ENCODE results near the gene EMC8.

EMC8 gene

DNA sequence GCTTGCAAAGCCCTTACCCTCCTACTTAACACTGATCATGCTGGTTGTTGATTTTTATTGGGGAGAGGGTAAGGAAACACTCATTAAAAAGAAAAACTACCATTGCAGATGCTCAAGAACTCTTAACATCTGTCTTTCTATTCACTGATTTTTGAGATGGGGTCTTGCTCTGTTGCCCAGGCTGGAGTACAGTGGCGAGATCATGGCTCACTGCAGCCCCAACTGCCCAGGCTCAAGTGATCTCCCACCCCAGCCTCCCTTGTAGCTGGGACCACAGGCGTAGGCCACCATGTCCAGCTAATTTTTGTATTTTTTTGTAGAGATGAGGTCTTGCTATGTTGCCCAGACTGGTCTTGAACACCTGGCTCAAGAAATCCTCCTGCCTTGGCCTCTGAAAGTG, 14.5 kb downstream of the EMC8 start:
- DNase-seq (ENCODE audit: low read depth in 2 of 2) = no peak

DNA sequence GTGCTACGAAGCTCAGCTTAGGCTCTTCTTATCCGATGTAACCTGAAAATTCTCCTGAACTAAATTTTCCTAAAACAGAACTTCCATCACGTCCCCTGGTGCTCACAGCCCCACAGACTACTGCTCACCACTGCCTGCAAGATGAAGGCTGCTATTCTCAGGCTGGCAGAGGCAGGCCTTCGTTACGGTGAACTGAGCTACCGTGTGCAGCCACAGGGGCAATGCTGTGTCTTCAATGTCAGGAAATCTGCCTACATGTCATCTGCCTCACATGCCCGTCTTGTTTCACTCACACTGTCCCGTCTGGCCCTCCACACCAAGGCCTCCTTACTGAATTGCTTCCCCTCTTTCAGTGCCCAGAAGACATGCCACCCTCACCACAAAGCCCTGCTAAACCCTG, 15.9 kb downstream of the EMC8 start:
- no peak for DNase-seq (ENCODE audit: low read depth in 2 of 2)

DNA sequence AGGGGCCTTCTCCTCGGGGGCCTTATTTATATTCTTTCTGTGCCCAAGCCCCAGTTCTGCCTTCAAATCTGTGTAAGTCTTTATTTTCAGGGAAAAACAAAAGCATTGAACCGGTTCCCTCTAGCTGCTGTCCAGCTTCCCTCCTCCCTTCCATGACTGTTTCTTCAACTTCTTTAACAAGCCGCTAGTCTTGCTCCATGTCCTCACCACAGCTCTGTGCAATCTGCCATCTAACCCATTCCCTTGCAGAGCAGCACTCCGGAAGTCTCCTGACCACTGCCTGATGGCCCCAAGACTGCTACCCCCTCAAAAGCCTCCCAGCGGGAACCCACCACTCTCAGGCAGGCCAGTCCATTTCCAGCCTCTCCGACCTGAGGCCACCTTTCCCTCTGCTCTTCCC, 16.9 kb downstream of the EMC8 start:
- no peak for DNase-seq (ENCODE audit: low read depth in 2 of 2)

DNA sequence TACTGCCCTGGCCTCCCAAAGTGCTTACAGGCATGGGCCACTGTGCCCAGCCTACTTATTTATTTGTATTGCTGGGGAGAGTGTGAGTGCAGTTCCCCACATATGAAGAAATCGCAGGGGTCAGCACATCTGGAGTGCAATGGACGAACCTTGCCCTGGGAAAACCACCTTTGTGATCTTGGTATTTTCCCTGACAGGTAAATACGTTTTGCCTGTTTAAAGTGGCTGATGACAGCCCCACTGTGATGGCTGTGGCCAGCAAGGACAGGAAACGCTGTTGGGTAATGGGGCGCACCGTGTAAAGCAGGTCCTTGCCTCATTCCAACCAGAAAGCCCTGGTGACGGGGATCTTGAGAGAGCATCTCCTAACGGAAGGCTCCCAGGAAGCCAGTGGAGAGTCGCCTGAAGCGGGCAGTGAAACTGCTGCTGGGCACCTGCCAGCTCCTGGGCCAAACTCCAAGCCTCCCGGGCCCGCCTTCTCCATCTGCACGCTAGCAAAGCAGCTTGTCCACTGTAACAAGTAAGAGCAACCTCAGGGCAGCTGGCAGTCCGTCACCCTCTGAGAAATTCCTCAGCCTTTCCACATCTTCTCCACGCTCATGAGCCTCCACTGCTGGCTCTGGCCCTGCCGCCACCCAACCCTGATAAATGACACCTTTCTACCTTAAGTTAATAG, 17.5 kb downstream of the EMC8 start:
- no peak for DNase-seq (ENCODE audit: low read depth in 2 of 2)

DNA sequence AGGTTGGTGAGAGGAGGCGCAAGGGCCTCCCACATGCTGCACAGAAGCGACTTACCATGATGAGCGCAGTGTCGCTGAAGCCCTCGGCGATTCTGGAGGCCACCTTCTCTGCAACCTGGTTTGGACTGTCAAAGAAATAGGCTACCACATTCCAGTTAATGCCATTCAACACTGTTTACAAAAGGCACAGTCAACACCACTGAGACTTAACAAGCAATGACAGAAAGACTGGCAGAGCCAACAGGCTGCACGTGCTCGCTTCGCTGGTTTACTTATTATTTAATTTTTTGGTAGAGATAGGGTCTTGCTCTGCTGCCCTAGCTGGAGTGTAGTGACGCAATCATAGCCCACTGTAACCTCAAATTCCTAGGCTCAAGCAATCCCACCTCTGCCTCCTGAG, 18.2 kb downstream of the EMC8 start:
- no peak for DNase-seq (ENCODE audit: low read depth in 2 of 2)

DNA sequence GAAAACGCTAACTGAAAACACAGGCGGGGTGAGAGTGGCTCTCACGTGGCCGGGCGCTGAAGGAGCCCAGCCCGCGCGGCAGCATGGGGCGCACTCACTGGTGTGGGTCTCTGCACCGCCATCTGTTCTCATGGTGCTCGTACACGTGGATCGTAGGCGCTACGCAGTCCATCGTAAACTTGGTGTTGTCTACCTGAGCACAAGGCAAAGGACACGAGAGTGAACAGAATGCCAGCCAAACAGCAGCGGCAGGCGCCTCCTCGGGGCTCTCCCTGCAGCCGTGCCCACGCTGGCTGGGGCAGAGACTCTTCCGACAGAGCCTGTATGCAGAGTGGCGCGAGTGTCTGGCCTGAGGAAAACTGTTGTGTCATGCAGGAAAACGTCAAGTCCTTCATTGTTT, 19.1 kb downstream of the EMC8 start:
- DNase-seq (ENCODE audit: low read depth in 2 of 2) = no peak

DNA sequence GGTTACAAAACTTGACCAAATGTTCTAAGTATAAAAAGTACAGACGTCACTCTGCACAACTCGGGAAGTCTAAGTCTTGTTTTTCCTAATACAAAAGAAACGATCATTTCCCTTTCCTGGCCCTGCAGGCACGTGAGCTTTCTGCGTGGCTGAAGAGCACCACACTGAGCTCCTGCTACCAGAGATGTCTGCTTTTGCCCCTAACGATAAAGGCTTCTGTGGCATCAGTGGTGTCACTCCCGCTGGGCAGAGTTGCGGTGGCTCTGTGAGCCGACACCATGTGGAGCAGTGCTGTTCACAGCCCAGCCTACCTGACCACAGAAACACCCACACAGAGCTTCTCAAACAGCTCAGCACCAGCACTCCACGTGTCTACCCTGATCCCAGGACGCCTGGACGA, 20.5 kb downstream of the EMC8 start:
- peak in 1 of 2 donors; percentile 52 for DNase-seq (ENCODE audit: low read depth in 2 of 2)

DNA sequence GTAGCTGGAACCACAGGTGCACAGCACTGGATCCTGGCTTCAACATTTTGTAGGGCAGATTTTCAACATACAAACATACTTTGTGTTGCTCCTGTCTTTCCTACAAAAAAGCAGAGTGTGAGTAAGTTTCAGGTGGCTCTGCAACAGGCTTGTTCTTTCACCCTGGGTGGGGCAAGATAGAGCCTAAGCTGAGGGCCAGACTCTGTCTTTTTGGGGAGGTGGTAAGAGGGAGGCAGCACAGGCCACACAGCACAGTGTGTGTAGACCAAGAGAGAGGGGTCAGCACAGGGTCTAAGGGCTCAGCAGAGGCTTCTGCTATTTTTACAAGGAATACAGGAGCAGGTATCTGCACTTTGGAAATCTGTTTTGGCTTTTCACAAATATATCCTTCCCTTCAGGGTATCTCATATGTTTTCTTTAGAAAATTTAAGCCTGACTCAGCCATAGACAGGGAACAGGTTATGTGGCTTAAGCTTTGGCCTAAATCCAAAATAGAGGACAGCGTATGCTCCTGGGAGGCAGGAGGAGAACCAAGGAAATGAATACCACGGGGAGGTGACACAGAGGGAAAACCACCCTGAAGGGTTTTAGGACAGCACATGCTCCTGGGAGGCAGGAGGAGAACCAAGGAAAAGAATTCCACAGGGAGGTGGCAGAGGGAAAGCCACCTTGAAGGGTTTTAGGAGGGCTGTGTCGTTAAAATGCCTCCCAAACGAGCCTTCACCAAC, 21.6 kb downstream of the EMC8 start:
- no peak for DNase-seq (ENCODE audit: low read depth in 2 of 2)

DNA sequence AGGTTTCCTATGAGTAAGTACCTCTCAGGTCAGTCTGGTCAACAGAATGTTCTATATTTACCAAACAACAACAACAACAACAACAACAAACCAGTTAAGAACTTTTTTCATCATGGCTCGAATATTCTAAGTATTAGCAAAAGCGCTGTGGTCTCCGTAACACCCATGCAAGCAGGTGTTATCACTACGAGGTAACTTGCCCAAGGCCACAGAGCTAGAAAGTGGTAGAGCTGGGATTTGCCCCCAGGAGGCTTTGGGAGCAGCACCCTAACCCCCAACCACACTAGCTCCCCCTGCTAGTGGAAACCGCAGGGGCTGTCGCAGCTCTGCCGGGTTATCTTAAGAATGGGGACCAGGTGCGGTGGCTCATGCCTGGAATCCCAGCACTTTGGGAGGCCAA, 24.5 kb downstream of the EMC8 start:
- no peak for DNase-seq (ENCODE audit: low read depth in 2 of 2)

DNA sequence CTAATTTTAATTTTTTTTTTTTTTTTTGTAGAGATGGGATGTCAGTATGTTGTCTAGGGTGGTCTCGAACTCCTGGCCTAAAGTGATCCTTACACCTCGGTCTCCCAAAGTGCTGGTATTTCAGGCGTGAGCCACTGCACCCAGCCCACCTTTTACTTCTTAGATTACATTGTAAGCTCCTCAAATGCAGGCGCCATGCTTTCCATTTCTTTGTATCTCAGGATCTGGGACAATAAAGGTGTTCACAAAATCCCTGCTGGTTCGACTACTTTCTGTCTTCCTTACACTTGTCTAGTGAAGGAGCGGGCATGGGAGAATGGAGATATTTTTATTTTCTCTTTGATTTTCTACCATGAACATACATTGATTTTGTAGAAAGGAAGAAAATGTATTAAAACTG, 25.2 kb downstream of the EMC8 start:
- no peak for DNase-seq (ENCODE audit: low read depth in 2 of 2)

DNA sequence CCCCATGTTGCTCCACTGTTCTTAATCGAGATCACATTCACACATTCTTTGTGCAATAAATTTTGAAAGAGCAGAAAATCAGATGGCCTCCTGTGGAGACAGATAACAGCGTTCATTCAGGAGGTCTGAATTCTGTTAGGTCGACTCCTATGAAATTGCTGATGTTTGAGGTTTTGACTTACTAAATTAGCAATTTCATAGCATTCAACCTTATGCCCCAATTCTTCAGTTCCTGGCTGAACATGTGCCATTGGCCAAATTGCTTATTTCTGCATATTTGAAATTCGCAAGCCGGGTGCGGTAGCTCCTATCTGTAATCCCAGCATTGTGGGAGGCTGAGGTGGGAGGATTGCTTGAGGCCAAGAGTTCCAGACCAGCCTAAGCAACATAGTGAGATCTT, 26.3 kb downstream of the EMC8 start:
- DNase-seq (ENCODE audit: low read depth in 2 of 2) = no peak

DNA sequence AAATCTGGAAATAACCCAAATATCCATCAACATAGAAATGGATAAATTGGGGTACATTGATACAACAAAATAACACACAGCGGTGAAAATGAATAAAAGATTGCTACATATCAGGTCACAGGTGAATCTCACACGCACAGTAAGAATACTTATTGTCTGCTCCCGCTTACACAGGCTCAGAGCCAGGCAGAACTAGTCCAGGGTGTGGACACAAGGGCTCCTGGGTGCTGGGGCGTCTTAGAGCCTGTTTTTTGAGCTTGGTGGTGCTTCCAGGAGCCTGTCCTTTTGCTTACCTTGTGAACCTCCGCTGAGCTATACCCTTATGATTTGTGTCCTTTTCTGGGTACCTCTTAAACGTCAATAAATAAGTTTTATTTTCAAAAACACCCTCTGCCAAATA, 28.6 kb downstream of the EMC8 start:
- DNase-seq (ENCODE audit: low read depth in 2 of 2) = no peak

DNA sequence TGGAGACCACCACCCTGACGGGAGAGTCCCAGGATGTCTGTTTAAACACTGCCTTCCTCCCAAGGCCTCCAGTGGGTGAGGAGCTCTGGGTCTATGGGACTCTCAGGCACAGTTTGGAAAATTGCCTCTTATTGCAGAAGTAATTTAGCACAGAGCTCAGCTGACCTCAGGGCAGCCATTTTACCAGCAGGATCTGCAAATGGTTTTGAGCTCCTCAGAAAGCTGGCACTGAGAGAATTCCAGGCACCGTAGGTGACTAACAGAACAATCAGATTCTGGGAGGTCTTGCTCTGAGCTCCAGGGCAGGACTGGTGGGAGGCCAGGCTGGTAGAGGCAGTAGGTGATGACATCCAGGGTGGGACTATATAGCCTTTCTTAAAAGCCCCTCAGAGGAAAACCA, 31.1 kb downstream of the EMC8 start:
- no peak for DNase-seq (ENCODE audit: low read depth in 2 of 2)

DNA sequence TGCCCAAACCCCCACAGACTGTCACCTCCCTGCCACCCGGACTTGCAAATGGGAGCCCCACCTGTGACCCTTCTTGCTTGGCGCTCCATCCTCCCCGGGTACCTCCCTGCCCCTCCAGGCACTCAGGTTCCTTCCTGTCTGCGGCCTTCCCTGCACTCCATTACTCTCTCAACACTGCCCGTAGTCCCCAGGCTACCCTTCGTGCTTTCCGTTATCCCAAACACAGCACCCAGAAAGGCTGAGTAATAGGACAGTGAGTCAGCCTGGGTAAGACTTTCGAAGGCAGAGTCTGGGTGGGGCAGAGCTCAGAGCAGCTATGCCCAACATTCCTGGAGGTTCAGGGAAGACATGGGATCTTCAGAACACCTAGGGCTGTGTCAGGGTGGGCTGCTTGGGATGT, 31.8 kb downstream of the EMC8 start:
- no peak for DNase-seq (ENCODE audit: low read depth in 2 of 2)

DNA sequence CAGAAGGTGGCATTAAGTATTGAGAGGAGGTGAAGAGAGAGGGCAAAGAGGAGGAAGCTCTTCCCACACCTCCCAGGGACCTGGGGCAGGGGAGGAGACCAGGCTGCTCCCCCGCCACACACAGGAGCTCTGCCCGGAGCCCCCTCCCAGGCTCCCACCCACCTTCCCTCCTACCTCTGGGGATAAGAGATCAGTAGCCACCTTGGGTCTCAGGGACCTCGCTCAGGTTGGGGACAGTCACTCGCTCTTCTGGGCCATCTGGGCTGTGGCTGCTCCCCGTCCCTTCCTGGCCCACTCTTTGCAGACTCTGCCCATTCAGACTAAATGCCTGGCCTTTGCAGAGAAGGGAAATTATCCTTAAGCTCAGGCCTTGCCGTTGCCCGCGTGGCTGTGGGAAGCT, 33.6 kb downstream of the EMC8 start:
- no peak for DNase-seq (ENCODE audit: low read depth in 2 of 2)

DNA sequence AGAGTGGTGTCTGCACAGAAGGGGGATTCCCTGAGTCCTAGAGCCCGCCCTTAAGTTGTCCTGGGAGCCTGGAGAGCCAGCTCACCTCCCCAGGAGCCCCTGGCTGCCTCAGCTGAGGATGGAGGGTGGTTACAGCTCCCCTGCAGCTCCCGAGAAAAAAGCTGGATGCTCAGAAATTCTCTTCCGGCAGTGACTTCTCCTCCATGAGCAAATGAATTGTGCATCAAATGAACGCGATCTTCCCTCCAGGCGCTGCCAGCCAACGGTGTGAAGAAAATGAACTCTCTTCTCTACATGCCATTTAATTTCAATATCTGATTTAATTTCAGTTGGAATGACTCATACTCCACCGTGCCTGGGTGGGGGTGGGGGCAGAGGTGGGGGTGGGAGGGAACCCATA, 34.1 kb downstream of the EMC8 start:
- DNase-seq (ENCODE audit: low read depth in 2 of 2) = no peak

DNA sequence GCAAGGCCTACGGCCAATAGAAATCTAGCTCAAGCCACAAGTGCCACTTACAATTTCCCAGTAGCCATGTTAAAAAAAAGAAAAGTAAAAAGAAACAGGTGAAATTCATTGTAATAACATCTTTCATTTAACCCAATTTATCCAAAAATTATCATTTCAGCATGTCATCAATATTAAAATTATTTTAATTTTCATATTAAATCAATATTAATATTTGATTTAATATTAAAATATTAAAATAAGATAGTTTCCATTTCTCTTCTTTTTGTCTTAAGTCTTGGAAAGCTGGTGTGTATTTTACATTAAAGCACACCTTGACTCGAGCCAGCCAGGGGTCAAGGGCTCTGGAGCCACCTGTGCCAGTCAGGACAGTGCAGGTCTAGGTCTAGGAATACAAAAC, 35.7 kb downstream of the EMC8 start:
- DNase-seq (ENCODE audit: low read depth in 2 of 2) = no peak

DNA sequence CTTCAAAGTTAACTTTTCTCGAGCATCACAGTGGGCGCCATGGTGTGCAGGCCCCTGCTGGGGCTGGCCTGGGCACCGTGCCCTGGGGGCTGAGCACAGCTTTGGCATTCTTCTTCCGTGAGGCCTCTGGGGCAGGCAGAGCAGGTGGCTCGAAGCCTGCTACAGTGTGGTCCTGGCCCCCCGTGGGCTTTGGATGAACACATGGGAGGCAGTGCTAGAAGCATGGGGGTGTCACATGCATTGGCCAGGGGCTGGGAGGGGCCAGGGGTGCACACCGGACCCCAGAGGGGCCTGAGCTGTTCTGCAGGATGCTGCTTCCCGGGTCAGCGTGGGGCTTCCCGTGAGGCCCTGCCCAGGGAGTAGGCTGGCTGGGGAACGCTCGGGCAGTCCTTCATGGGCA, 36.4 kb downstream of the EMC8 start:
- no peak for DNase-seq (ENCODE audit: low read depth in 2 of 2)

DNA sequence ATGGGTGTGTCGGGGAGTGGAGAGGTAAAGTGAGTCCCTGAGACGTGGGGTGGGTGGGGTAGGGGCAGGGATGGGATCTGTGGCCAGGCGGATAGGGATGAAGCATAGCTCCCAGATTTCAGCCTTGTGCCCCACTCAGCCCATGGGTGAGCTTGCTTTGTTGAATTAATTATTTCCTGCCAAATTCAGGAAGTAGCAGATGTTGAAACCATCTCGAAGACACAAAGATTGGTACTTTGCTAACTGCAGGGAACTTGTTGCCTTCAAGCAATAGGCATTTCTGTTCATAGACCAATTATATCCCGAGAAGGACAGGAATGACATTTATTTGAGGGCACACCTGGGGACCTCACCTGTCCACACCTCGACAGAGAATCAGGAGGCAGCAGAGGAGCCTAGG, 37.5 kb downstream of the EMC8 start:
- DNase-seq (ENCODE audit: low read depth in 2 of 2) = no peak

DNA sequence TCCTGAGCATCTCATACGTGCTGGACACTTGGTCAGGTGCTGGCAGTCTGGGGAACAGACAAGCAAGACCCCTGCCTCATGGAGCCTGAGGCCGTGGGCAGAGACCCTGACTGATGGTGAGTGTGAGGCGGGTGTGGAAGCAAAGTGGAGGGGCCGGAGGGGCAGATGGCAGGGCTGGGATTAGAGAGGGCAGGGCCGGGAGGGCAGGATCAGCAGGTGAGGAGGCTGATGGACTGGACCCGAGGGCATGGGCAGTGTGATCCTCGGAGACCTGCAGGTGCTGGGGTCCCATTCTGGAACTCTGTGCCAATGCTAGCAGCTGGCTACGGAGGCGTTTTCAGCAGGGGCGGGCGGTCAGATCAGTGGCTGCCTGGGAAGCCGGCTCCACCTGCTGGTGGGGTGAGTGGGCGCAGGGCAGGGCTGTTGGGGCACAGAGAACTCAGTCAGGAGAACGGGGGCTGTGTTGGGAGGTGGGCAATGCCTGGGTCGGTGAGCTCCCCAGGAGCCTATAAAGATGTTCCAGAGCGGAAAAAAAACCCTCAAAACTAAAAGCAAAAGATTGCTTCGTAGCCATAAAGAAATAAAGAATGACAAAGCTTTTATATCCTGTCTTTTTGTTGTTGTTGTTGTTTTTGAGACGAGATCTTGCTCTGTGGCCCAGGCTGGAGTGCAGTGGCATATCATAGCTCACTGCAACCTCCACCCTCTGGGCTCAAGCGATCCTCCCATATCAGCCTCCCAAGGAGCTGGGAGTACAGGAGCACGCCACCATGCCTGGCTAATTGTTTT, 39.5 kb downstream of the EMC8 start:
- DNase-seq (ENCODE audit: low read depth in 2 of 2) = peak in 1 of 2 donors; percentile 16

DNA sequence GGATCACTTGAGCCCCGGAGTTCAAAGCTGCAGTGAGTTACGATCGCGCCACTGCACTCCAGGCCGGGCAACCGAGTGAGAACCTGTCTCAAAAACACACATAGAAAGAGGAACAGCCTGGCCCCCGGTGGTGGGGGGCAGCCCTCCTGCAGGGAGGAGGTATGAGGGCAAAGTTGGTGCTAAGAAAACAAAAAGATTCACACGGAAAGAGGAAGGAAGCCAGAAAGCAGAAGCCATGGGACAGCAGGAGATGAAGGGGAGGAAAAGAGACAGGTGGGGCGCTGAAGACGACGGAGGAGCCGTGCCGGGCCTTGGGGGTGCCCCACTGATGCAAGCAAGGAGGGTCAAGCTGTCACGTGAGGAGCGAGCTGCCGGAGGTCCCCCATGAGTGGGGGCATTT, 40.2 kb downstream of the EMC8 start:
- DNase-seq (ENCODE audit: low read depth in 2 of 2) = no peak

DNA sequence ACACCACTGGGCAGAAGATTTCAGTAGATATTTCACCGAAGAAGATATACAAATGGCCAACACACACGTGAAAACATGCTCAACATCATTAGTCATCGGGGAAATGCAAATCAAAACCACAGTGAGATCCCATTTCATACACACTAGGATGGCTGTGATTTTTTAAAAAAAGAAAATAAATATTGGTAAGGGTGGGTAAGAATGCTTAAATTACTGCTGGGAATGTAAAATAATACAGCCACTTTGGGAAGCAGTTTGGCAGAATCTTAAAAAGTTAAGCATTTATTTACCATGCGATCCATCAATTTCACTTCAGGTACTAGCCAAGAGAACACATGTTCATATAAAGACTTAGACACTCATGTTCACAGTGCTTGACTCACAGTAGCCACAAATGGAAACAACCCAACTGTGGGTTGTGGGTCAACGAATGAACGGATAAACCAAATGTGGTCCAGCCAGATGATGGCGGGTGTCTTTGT, 42.0 kb downstream of the EMC8 start:
- peak in 1 of 2 donors; percentile 35 for DNase-seq (ENCODE audit: low read depth in 2 of 2)
